K562 (cell line): ENCODE data around the gene ODC1. TPM values are rescaled to one million over a fixed set of nuclear protein-coding genes. Genes with fewer than 3 reads are reported as not detected.

Experiments used
- E2F5 ChIP-seq: sonication (generic); formaldehyde crosslinking; IDR thresholded peaks from 2 replicates; pipeline ENCODE4 v1.8.0; 2022; ENCODE audit warnings: mild to moderate bottlenecking, missing genetic modification reagents
- EGR1 ChIP-seq: fragments of 450-650 bp; conservative IDR thresholded peaks from 2 replicates; pipeline ENCODE4 v1.6.1; 2017; ENCODE audit warnings: mild to moderate bottlenecking
- ETV5 ChIP-seq: sonication (generic); formaldehyde crosslinking; IDR thresholded peaks from 2 replicates; pipeline ENCODE4 v1.4.0; 2020; ENCODE audit warnings: low read depth, mild to moderate bottlenecking, missing genetic modification reagents
- FIP1L1 ChIP-seq: fragments of 200-400 bp; formaldehyde crosslinking; IDR thresholded peaks from 2 replicates; pipeline ENCODE4 v1.6.1; 2018; ENCODE audit warnings: mild to moderate bottlenecking, low read depth, low read length; ENCODE audit not compliant: poor library complexity, severe bottlenecking
- GATA2 ChIP-seq: sonication (generic); formaldehyde crosslinking; IDR thresholded peaks from 2 replicates; pipeline ENCODE4 v1.4.0; 2020; ENCODE audit warnings: mild to moderate bottlenecking, missing genetic modification reagents
- GTF2F1 ChIP-seq: IDR thresholded peaks from 2 replicates; pipeline ENCODE4 v1.6.1; 2011; ENCODE audit warnings: low read depth, low read length, improper control_type of control experiment
- HDAC1 ChIP-seq, 2 experiments: fragments of 450-650 bp; IDR thresholded peaks; 2 replicates each; pipeline ENCODE4 v1.6.1; 2016 to 2017; ENCODE audit warnings: inconsistent platforms in 1 of 2, mild to moderate bottlenecking in 1 of 2, moderate library complexity in 1 of 2
- KDM2B ChIP-seq: fragments of 250-450 bp; sonication (Bioruptor Pico); IDR thresholded peaks from 2 replicates; pipeline ENCODE4 v1.8.0; 2021; ENCODE audit warnings: mild to moderate bottlenecking, moderate library complexity
- MTA3 ChIP-seq: fragments of 450-650 bp; formaldehyde crosslinking; IDR thresholded peaks from 2 replicates; pipeline ENCODE4 v1.6.1; 2017; ENCODE audit warnings: mild to moderate bottlenecking, borderline replicate concordance
- MXI1 ChIP-seq: IDR thresholded peaks from 2 replicates; pipeline ENCODE4 v1.6.1; 2011; ENCODE audit warnings: low read depth, mild to moderate bottlenecking, improper control_type of control experiment, low read length
- PATZ1 ChIP-seq: fragments of 250-450 bp; sonication (Bioruptor Pico); IDR thresholded peaks from 2 replicates; pipeline ENCODE4 v1.5.0; 2020; ENCODE audit warnings: mild to moderate bottlenecking, borderline replicate concordance
- SNRNP70 ChIP-seq: fragments of 200-400 bp; formaldehyde crosslinking; optimal IDR thresholded peaks from 2 replicates; pipeline ENCODE3; 2017; ENCODE audit warnings: low read depth, low read length
- TAF1 ChIP-seq: IDR thresholded peaks from 2 replicates; pipeline ENCODE4 v1.6.1; 2011; ENCODE audit warnings: mild to moderate bottlenecking, low read length, moderate library complexity; ENCODE audit not compliant: insufficient read depth, control insufficient read depth, severe bottlenecking; ENCODE audit errors: extremely low read depth
- ZBTB12 ChIP-seq: fragments of 250-450 bp; sonication (Bioruptor Pico); IDR thresholded peaks from 2 replicates; pipeline ENCODE4 v1.4.0; 2020
- ZBTB2 ChIP-seq: fragments of 450-650 bp; IDR thresholded peaks from 2 replicates; pipeline ENCODE4 v1.6.1; 2016; ENCODE audit warnings: antibody characterized with exemption
- ZNF175 ChIP-seq: fragments of 200-800 bp; sonication (Bioruptor generic); IDR thresholded peaks from 2 replicates; pipeline ENCODE4 v1.6.1; 2016; ENCODE audit warnings: low read depth, mild to moderate bottlenecking, missing genetic modification characterization, missing compliant biosample characterization
- ZNF263 ChIP-seq: sonication (generic); formaldehyde crosslinking; IDR thresholded peaks from 2 replicates; pipeline ENCODE4 v1.8.0; 2022; ENCODE audit warnings: mild to moderate bottlenecking, missing genetic modification reagents, borderline replicate concordance
- ZNF280A ChIP-seq: fragments of 450-650 bp; IDR thresholded peaks from 2 replicates; pipeline ENCODE4 v1.6.1; 2018; ENCODE audit warnings: mild to moderate bottlenecking, low read depth; ENCODE audit not compliant: partially characterized antibody
- ZNF79 ChIP-seq: fragments of 250-450 bp; sonication (Bioruptor Pico); IDR thresholded peaks from 2 replicates; pipeline ENCODE4 v1.4.0; 2020; ENCODE audit warnings: low read depth, mild to moderate bottlenecking, moderate library complexity
- polyA plus RNA-seq, 8 experiments: library from polyadenylated mRNA; depleted of rRNA in 4 of 8; stranded (reverse) in 5 of 8; unstranded in 3 of 8; fragments of >200 nt; fragmentation: Nextera tagmentation in 2 of 8; fragmentation: Illumina TruSeq in 1 of 8; extraction: Ambion mirVana in 2 of 8; extraction: Trizol in 1 of 8; gene quantifications; 2 replicates each; pipeline versions ENCODE4 v1.2.1 to v1.2.3, GENCODE V29; 2011 to 2014; ENCODE audit warnings: inconsistent platforms in 1 of 8, missing spikeins in 1 of 8
- total RNA-seq, 7 experiments: library from RNA; depleted of rRNA in 6 of 7; stranded (reverse); fragments of >200 nt in 6 of 7; fragmentation: Illumina TruSeq in 2 of 7; extraction: Trizol in 2 of 7; gene quantifications; 2 replicates each; pipeline versions ENCODE4 v1.2.1 to v1.2.3, GENCODE V29; 2011 to 2021; ENCODE audit warnings: low replicate concordance in 1 of 7

Gene ODC1
- total and polyA plus RNA-seq, 9 of the 15 experiments (the other 6 are each of a cell fraction or from before 2014, with no cell fraction given), result 142 to 563 (median 457) TPM

GRCh38 chr2:10448576-10449485, 704 bp upstream of the ODC1 start (continued):
- TF ChIP-seq ETV5 (peak; percentile 78), FIP1L1 (no peak), ZNF280A (no peak), PATZ1 (CRISPR knock-in tag) (0 out of 2 replicates have a peak, but pooled peaks have one; percentile 55), ZNF79 (no peak), GTF2F1 (no peak), KDM2B (CRISPR knock-in tag) (peak; percentile 93; the same call in 1 of the 2 replicates), ZBTB12 (no peak), HDAC1 (IDR thresholded peaks at IDR 0.05) (peak in 1 of 2 experiments; percentile 94; a peak in 2 of 4 replicates), MTA3 (peak; percentile 57), ZNF263 (CRISPR knock-in tag) (peak; percentile 26; the same call in 1 of the 2 replicates), ZBTB2 (0 out of 2 replicates have a peak, but pooled peaks have one; percentile 28), GATA2 (CRISPR knock-in tag) (no peak), E2F5 (peak; percentile 88; the same call in 1 of the 2 replicates), ZNF175 (0 out of 2 replicates have a peak, but pooled peaks have one; percentile 54), EGR1 (peak; percentile 88), MXI1 (peak; percentile 85), TAF1 (peak; percentile 14), SNRNP70 (no peak)
